HG03469 (cell line): ENCODE results near the gene DKK1.

ENCODE experiments used
- ATAC-seq: cut with Tn5 transposase; IDR thresholded peaks from one replicate; pipeline ENCODE4 v1.9.1; 2021; ENCODE audit warnings: mild to moderate bottlenecking, moderate library complexity, moderate number of reproducible peaks; ENCODE audit not compliant: unreplicated experiment

Gene DKK1

DNA sequence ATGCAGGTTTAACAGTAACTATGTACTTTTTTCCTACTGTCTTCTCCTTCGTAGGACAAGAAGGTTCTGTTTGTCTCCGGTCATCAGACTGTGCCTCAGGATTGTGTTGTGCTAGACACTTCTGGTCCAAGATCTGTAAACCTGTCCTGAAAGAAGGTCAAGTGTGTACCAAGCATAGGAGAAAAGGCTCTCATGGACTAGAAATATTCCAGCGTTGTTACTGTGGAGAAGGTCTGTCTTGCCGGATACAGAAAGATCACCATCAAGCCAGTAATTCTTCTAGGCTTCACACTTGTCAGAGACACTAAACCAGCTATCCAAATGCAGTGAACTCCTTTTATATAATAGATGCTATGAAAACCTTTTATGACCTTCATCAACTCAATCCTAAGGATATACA lies 2.4 kb downstream of the DKK1 start:
- ATAC-seq, result no peak

DNA sequence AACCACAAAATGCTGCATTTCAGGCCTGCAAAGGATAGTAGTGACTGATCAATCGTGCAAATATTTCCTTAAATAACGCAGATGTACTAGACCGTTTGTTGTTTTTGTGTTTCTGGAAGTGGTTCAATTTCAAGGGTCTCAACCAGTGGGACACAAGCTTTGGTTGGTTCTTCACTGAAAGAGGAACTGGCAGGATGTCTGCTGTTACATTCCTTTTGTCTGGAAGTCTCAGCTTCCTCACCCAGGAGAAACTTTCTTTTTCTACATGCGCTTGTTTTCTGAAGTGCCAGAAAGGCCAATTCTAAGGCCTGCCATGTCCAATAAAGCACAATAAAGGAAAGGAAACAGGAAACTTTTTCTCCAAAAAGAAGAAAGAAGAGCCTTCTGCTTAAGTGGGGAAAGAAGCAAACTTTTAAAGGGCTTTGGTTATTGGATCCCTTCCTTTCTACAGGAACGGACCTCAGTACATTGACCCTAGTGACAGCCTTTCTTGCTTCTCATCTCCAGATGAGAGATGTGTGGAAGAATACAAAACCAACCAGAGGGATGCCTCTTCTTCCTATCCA lies 4.1 kb downstream of the DKK1 start:
- ATAC-seq, result no peak

DNA sequence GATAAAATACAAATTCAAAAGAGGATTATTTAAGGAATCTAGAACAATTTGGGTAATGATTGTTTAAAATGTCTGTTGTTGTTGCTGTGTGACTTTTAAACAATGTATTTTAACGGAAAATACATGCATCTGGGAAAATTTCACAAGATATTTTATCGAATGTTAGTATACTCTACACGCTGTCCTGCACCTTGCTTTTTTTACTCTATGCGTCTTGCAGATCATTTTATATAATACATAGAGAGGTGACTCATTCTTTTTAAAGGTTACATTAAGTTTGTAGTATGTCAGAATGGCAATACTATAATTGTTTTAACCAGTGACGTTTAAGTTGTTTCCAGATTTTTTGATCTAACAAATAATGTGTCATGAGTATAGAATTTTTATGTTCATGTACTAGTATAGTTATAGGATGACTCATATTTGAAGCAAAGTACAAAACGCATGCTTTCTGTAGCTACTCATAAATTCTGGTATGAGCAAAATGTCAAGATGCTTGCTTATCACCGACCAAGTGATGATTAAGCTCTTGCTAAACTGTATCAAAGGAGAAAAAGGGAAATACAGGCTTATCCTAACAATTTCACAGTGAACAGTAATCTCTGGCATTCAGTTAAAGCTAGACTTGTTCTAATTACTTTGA lies 4.9 kb downstream of the DKK1 start:
- no peak for ATAC-seq

DNA sequence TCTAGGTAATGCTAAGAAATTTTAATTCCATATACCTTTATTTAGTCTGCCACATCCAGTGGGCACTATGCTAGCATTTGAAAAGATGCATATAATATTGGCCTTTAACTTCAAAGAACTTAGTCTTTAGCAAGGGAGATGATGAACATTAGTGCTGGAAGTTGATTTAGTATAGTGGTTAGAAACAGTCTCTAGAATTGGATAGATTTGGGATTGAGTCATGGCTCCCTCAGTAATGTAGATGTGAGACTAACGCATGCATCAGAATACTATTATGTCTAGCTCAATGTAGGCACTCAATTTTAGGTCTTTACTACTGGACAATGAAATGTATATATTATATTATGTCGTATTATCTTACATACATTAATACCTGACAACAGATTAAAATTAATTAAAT lies 5.8 kb downstream of the DKK1 start:
- no peak for ATAC-seq

DNA sequence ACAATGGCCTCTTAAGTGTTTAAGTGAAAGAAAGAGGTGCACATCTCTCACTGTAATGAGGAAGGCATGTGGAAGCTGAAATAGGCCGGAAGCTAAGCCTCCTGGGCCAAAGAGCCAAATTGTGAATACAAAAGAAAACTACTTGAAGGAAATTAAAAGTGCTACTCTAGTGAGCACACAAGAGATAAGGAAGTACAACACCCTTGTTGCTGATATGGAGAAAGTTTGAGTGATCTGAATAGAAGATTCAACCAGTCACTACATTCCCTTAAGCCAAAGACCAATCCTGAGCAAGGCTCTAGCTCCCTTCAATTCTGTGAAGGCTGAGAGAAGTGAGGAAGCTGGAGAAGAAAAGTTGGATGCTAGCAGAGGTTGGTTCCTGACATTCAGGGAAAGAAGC lies 8.2 kb downstream of the DKK1 start:
- ATAC-seq, result no peak

DNA sequence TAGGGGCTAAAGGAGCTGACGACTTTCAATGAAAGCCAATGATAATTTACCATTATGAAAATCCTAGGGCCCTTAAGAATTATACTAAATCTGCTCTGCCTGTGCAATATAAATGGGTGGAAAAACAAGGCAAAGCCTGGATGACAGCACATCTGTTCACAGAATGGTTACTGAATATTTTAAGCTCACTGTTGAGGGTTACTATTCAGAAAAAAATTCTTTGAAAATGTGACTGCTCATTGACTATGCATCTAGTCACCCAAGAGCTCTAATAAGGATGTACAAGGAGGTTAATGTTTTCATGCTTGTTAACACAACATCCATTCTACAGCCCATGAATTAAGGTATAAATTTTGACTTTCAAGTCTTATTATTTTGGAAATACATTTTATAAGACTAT lies 8.9 kb downstream of the DKK1 start:
- no peak for ATAC-seq

DNA sequence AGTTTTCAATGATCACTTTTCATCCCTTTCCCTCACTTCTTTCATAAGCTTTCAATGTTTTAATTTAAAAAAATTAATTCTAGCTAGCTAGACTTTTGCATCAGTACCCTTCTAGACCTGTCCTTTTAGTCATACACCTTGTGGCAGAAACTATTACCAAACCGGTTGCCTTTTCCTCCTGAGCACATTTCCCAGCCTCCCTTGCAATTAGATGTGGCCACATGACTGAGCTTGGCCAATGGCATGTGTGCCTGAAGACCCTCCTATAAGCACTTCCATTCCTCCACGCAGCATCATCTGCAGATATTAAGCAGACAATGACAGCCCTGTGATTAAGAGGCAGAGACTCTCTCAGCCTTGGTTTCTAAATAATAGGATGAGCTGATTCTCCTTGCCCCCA lies 12.3 kb downstream of the DKK1 start:
- no peak for ATAC-seq

DNA sequence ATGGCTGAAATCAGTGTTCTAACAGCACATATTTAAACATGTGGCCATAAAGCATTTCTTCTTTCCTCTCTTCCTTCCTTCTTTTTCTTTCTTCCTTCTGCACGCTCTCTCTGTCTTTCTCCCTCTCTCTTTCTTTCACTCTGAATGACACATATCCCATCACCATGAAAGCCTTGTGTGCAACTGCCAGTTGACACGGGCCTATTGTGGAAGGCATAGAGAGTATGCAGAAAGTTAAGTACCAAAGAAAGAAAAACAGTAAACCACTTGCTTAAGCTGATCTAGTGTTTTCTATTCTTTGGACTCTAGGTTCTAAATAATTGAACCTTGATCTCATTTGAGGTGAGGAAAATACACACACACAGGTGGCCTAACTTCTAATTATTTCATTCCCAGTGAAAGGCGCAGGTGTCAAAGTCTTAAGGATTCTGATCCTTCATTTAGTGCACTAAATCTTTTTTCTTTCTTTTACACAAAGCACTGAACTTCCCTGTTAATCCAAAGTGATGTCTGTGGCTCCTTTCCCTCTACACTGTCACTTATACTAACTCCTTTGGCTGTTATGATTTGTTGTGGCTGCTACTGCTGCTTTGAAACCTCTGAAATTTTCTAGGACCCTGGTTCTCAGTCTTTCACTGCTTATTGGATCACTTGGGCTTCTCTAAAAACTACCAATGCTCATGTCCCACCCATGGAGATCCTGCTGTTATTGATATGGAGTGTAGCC lies 17.7 kb downstream of the DKK1 start:
- ATAC-seq, result no peak

DNA sequence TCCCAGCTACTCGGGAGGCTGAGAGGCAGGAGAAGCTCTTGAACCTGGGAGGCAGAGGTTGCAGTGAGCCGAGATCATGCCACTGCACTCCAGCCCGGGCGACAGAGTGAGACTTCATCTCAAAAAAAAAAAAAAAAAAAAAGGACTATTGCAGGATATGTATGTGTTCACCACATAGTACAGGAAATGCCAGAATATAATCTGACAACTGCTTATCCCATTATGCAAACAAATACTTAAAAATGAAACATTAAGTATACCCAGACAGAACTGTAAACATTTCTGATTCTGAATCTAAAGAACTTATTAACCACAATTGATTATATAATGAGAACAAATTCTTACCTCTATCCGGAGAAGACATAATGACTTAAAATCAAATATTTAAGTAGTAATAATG lies 18.7 kb downstream of the DKK1 start:
- ATAC-seq, result no peak

DNA sequence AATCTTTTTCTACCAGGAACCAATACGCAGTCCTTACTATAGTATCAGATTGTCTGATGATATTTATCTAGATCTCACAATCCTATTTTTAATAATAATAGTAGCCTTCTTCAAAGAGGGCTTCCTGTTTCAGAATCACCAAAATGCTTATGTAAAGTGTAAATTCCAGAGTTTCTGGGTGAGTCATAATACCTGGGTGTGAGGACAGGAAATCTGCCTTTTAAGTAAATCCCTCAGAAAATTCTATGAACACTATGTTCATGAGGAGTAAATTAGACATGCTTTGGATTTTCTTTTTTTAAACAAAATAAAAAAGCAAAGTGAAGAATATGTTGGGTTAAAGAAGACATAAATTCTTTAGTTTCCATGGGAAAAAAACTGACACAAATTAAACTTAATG lies 20.5 kb downstream of the DKK1 start:
- no peak for ATAC-seq

DNA sequence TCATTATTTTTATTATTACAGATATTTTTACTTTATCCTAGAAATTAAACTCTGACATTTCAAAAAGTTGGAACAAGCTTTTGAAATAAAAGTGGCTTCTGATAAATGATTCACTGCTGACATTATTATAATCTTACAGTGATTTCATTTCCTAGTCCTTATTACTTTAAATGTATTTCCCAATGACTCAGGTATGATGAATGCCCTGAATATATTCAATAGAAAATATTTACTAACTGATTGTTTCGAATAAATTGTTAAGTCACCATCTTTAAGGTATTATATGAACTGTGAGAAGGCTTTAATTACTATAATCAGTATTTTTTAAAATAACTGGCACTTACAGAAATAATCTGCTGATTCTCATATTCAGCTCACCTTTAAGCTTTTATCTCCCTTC lies 21.6 kb downstream of the DKK1 start:
- no peak for ATAC-seq

DNA sequence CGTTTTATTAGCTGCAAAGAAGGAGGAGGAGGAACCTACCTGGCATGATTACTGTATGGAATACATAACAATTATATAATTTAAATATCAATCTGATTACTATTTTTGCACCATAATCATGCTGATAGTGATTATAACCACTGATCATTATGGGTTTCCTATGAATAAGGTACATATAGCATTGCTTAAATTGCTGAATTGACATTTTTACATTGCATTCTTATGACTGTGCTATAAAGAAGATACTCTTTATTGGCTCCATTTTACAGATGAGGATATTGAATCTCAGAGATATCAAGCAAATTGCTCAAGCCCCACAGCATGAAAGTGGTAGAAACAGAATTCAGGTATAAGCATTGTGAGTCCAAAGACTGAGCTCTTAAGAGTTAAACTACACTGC lies 23.1 kb downstream of the DKK1 start:
- no peak for ATAC-seq

DNA sequence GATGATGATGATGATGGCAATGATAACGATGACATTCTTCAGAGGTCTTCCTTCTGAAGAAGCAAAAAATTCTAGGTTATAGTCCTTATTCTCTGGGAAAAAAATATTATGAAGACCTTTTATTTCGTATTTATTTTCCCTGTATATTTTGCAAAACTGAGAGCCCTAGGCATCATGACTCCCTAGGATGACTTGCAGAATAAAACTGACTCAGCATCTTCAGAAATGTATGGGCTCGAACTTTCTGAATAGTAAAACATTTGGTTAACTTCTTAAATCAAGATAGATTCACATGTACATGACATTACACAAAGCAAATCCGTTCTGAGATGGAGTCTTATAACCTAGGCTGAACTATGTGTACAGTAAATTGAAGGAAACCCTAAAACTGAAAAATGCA lies 29.4 kb downstream of the DKK1 start:
- ATAC-seq, result no peak

DNA sequence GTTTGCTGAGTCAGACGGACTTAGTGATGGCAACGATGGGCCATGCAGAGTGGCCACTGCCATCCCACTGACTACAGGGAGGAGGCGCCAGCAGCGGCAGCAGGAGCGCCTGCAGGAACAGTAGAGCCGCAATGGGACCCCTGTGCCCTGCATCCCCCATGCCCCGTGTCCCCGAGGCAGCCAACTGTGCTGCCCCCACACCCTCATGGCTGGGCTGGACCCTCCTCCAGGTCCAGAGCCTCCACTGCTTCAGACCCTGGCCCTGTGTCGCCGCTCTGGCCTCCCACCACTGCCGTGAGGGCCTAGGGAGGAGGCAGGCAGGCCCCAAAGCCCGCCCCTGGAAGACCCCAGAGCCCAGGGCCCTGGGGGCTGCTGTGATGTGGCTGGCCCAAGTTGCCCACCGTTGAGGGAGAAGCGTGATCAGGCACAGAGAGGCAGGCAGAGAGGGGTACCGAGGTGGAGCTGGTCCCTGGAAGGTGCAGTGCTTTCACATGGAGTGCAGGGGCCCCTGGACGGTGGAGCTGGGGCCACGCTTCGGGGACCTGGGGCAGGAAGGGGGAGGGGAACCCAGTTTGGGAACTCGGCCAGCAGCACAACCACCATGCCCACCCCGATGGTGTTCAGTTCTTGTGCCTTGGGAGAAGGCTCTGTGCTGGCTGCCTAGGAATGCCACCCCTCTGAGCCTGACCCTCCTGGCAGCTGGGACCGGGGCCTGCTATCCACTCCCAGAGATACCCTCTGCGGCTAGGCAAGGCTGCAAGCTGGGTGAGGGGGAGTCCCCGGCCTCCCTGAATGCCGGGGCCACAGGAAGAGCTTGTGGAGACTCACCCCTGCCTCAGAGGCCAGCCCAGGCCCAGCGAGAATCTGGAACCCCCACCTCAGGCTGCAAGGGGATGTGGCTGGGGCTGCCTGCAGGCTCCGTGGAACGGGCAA lies 32.6 kb downstream of the DKK1 start:
- ATAC-seq, result no peak

DNA sequence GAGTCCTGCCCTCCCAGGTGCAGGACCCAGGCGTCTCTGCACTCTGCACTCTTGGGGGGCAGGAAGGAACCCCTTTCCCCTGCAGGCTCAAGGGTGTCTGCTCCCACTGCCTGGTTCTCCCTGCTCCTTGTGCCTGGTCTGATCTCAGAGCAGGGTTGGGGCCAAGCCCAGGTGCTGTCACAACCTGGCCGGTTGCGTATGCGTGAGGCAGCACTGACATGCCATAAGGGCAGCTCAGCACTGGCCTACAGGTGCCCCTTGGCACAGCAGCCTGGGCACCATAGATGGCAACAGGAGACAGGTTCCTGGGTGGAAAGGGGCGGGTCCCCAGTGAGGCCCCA lies 33.2 kb downstream of the DKK1 start:
- no peak for ATAC-seq

DNA sequence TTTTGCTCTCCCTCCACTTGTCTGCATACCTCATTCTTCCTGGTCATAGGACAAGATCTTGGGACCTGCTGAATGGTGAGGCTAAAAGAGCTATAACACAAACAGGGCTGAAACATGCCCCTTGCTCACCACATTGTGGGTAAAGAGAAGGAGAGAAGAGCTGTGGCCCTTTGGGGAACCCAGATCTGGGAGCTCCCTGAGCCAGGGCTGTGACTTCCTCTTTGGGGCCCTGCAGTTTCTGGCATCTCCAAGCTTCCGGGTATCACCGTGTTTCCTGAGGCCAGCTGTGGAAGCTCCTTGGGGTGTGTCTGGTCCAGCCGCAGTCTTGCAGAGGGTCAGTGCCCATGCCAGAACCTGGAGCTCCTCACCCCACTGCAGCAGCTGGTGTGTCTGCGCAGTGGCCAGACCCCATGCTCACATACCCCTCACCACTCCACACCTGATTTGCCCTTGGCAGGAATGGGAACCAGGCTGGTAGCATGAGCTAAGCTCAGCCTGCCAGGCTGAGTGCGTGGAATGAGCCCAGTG lies 34.0 kb downstream of the DKK1 start:
- no peak for ATAC-seq

DNA sequence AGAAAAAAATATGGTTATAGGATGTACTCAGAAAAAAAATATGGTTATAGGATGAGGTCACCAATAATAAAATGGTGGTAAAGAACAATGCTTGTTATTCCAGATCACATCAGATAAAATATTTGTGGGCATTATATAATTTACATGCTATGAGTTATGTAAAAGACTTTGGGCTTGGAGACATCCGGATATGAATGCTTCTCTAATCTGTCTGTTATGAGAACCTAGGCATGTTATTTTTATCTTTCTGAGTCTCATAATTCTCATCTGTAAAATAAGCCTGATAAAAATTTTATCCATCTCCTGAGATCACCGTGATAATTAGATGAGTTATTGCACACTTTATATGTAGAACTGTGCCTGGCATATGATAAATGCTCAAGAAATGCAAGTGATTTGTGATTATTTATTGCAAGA lies 37.8 kb downstream of the DKK1 start:
- no peak for ATAC-seq

DNA sequence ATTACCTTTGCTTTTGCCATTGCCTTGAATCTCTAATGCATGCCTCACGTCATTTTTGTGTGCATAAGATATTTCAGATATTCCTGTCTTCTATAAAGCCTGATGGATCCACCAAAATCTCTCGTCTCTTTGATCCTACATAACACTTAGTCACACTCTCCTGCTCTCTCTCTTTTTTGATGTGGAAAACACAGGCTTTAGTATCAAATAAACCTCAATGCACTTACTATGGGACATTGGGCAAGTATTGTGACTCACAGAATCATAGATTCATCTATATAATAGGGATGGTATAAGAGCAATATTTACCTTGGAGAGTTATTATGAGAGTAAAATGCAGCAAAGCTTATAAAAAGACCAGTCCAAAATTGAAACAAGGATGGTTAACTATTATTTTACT lies 39.1 kb downstream of the DKK1 start:
- ATAC-seq, result no peak

DNA sequence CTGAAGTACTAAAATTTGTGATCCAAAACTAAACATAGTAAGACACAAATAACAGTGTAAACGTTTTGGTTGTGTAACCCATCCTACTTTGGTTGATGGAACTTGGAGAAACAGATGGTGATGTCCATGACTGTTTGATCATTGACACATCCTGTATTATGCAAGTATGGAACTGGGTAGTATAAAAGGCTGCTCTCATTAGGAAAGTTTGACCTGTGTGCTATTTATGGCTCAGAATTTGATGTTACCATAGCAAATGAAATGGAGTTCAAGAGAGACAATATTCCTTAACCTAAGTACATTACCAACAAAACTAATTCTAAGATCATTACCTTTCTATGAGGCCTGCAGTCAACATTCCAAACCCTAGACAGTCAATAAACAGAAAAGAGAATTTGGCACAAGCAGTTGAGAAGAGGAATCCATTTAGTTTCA lies 39.9 kb downstream of the DKK1 start:
- ATAC-seq, result no peak

DNA sequence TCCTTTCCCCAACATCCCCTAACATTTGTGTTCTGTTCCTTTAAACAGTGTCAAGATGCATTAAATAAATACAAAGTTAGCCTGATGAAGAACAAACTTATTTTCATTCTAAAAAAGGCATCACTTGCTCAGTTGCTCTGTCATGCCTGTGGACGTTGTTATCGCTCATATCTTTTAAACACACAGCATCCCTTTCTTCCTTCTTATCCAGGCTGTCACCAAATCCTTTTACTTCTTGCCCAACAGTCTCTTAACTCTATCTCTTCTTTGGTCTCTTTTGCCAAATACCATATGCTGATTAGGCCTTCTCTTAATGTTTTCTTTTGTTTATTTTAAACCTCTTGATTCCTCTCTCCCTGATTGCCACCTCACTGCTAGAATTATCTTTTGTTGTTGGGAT lies 43.9 kb downstream of the DKK1 start:
- no peak for ATAC-seq

DNA sequence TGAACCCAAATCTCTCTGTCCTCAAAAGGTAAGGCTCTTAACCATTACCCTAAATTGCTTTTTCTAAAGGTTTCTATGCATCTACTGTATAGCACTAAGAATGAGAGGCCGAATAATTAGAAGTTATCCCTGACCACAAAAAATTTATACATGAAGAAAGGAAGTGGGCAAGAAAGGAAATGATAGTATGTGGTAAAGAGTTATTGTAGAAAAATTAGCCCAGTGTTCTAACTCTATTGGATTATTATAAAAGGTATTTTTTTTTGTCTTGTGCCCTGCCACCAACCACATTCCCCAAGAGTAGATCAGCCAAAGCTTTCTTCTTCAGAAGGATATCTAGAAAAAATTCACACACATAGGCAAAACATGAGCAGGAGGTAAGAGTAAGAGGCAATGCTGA lies 45.4 kb downstream of the DKK1 start:
- no peak for ATAC-seq
